Pancreas (tissue), 10 donors: Measurements from ENCODE around the gene SLC5A4. TPM values are rescaled to one million over a fixed set of nuclear protein-coding genes. Genes with fewer than 3 reads are reported as not detected.
A peak's percentile ranks its signal among the peaks of the same experiment; 100 is the strongest.

Experiments
- ATAC-seq, 4 donors: fragments of 200-7000 bp; cut with Tn5 transposase; one replicate each; pipeline versions ENCODE4 v1.8.0 to v1.9.1; 2020; ENCODE audit warnings: mild to moderate bottlenecking in 4 of 4, moderate library complexity in 4 of 4
- DNase-seq, 6 donors: peaks; one replicate each; pipeline ENCODE4 v3.0.0-alpha.2; 2020
- FAIRE-seq: peaks from 2 replicates; lab custom pipeline; 2012; peaks lifted over from hg19 to GRCh38; lab: Jason Lieb, UNC
- H3K27ac ChIP-seq, 4 donors: fragments of 200-600 bp; sonication (generic); 1 replicate in 3 of 4; 2 replicates in 1 of 4; pipeline versions ENCODE4 v1.5.0 to v1.8.0; 2020
- H3K27me3 ChIP-seq, 4 donors: fragments of 200-600 bp; one replicate each; pipeline ENCODE4 v1.8.0; 2021
- H3K36me3 ChIP-seq, 3 donors: fragments of 200-600 bp; sonication (generic) in 1 of 3; one replicate each; pipeline versions ENCODE4 v1.5.0 to v1.8.0; 2020 to 2021
- H3K4me1 ChIP-seq, 3 donors: fragments of 200-600 bp; one replicate each; pipeline ENCODE4 v1.8.0; 2021
- H3K4me3 ChIP-seq, 4 donors: fragments of 200-600 bp; sonication (generic) in 2 of 4; one replicate each; pipeline versions ENCODE4 v1.5.0 to v1.8.0; 2020 to 2021
- H3K9me3 ChIP-seq, 4 donors: fragments of 200-600 bp; one replicate each; pipeline ENCODE4 v1.8.0; 2021
- CTCF ChIP-seq, 4 donors: fragments of 200-600 bp; sonication (generic) in 3 of 4; IDR thresholded peaks; one replicate each; pipeline versions ENCODE4 v1.5.0 to v1.8.0; 2021; ENCODE audit warnings: antibody characterized with exemption in 4 of 4
- WGBS, 2 donors: extraction: QIAGEN DNeasy Blood & Tissue Kit; methylation state at CpG; one replicate each; pipeline ENCODE4 v1.1.7; 2013; 5-methylcytosine and 5-hydroxymethylcytosine counted together
- intact Hi-C, 3 donors: fragments of 100-400 bp; cut with DNase I; formaldehyde crosslinking; loops; one replicate each; pipeline versions ENCODE4 v1.11.1 to v1.14.2; 2022
- polyA plus RNA-seq, 2 donors: library from polyadenylated mRNA; stranded (reverse); fragments of 200-250 nt; gene quantifications; one replicate each; pipeline ENCODE4 v1.2.3, GENCODE V29; 2013
- total RNA-seq, 6 donors: library from RNA; stranded (reverse); fragmentation: NEBNext Ultra II Directional in 4 of 6; extraction: Animal tissue kit (Norgen Biotek cat#: 25700) in 4 of 6; gene quantifications; one replicate each; pipeline versions ENCODE4 v1.2.1 to v1.2.4, GENCODE V29; 2021 to 2023
- donor health status: healthy with polysubstance abuse.
- donor health status: DM: no; HTN: no; CAD: no; lungs with moderate emphysema.
- donor health status: DM: no; HTN: no; CAD: no.
- donor health status: control.
- donor health status: control.
- donor health status: Bipolar disorder and iron deficiency.
- donor health status: DM: yes; HTN: yes; CAD: no.
- donor health status: DM: no; HTN: no; CAD: no.
- donor health status: DM: no; HTN: no; CAD: no.
- donor health status: DM: yes; HTN: yes; CAD: no.

SLC5A4 gene
- total and polyA plus RNA-seq, 8 donors = 0.12 to 0.69 (median 0.22) TPM

GRCh38 chr22:32208681-32209080, 46.5 kb downstream of the SLC5A4 start:
- intact Hi-C loops = no loop called here
- FAIRE-seq (no peak), ATAC-seq (no peak), DNase-seq (no peak)
- no peak for TF ChIP-seq CTCF (IDR thresholded peaks at IDR 0.05)
- Histone ChIP-seq H3K4me3 (no peak overlapping the region), H3K9me3 (no peaks in the 10 kb centered on the region), H3K36me3 (no peaks in the 10 kb centered on the region), H3K27ac (no peak overlapping the region), H3K4me1 (no peaks in the 10 kb centered on the region), H3K27me3 (no peaks in the 10 kb centered on the region)
- 73 to 87% methylated on average over 3 of the region's 3 CpGs for WGBS, 2 donors

GRCh38 chr22:32207971-32208480, 47.1 kb downstream of the SLC5A4 start:
- intact Hi-C loops = no loop called here
- H3K27ac ChIP-seq = no peak overlapping the region
- H3K27me3 ChIP-seq = peaks cover 0 to 4% (median 0%) of the 10 kb centered on the region in 4 donors
- no peak overlapping the region for H3K4me3 ChIP-seq
- no peaks in the 10 kb centered on the region for H3K36me3 ChIP-seq
- no peak for TF ChIP-seq CTCF (IDR thresholded peaks at IDR 0.05)
- FAIRE-seq = no peak
- no peak for ATAC-seq
- DNase-seq = no peak
- WGBS, 2 donors = 64% methylated on average over 4 of the region's 4 CpGs
- no peaks in the 10 kb centered on the region for H3K9me3 ChIP-seq
- no peaks in the 10 kb centered on the region for H3K4me1 ChIP-seq

- no peaks in the 10 kb centered on the region for H3K9me3 ChIP-seq
- H3K36me3 ChIP-seq = no peaks in the 10 kb centered on the region
- no peak overlapping the region for H3K4me3 ChIP-seq
- no peaks in the 10 kb centered on the region for H3K4me1 ChIP-seq
- WGBS, 2 donors = 61 to 70% methylated on average over 21 to 22 of the region's 22 CpGs
- FAIRE-seq = no peak
- H3K27me3 ChIP-seq = peaks cover 0 to 6% (median 0%) of the 10 kb centered on the region in 4 donors
- DNase-seq = peak in 3 of 6 donors; percentile 40 to 54 (median 51)
- intact Hi-C loops = no loop called here
- peak; percentile 47 to 71 (median 66) for ATAC-seq
- peak in 3 of 4 donors; percentile 25 to 44 (median 43) for TF ChIP-seq CTCF (IDR thresholded peaks at IDR 0.05)
- no peak overlapping the region for H3K27ac ChIP-seq
These were observed 48.1 kb downstream of the SLC5A4 start for GRCh38 chr22:32206774-32207758.

GRCh38 chr22:32205974-32206773, 49.0 kb downstream of the SLC5A4 start:
- DNase-seq (peak in 1 of 6 donors; percentile 40), FAIRE-seq (no peak), ATAC-seq (no peak)
- Histone ChIP-seq H3K4me3 (no peak overlapping the region), H3K9me3 (no peaks in the 10 kb centered on the region), H3K27me3 (peaks cover 0 to 6% (median 0%) of the 10 kb centered on the region in 4 donors), H3K27ac (no peak overlapping the region), H3K4me1 (no peaks in the 10 kb centered on the region), H3K36me3 (no peaks in the 10 kb centered on the region)
- WGBS, 2 donors = 72 to 82% methylated on average over 29 to 30 of the region's 30 CpGs
- no peak for TF ChIP-seq CTCF (IDR thresholded peaks at IDR 0.05)
- intact Hi-C loops = no loop called here
